Fibroblast of villous mesenchyme (primary cell): ENCODE results near the gene DHRS3. TPM values are rescaled to one million over a fixed set of nuclear protein-coding genes. Genes with fewer than 3 reads are reported as not detected.
"Not testable (repeated sequence)": the region's sequence is repeated elsewhere in the genome, so short reads cannot be mapped to it uniquely, and the experiment has no call there.

ENCODE experiments used
- DNase-seq: peaks from one replicate; pipeline ENCODE4 v3.0.0-alpha.2; 2010; ENCODE audit warnings: low read depth
- H3K4me3 ChIP-seq: 2 replicates; pipeline ENCODE4 v1.5.1; 2011; ENCODE audit warnings: low read depth, mild to moderate bottlenecking, low read length
- small RNA-seq: library from RNA; depleted of rRNA; stranded (forward); fragments of <200 nt; gene quantifications from one replicate; pipeline ENCODE3, GENCODE V24; 2012
- total RNA-seq: library from RNA; depleted of rRNA; stranded (reverse); fragments of >200 nt; gene quantifications from 2 replicates; pipeline ENCODE4 v1.2.3, GENCODE V29; 2012
- TF ChIP-seq, protein P1 (sequence below): IDR thresholded peaks from 2 replicates; pipeline ENCODE4 v1.5.1; 2012; ENCODE audit warnings: low read depth, mild to moderate bottlenecking, low read length; ENCODE audit not compliant: insufficient read depth

Gene DHRS3
- total RNA-seq, 1 donor = 137 TPM

DNA sequence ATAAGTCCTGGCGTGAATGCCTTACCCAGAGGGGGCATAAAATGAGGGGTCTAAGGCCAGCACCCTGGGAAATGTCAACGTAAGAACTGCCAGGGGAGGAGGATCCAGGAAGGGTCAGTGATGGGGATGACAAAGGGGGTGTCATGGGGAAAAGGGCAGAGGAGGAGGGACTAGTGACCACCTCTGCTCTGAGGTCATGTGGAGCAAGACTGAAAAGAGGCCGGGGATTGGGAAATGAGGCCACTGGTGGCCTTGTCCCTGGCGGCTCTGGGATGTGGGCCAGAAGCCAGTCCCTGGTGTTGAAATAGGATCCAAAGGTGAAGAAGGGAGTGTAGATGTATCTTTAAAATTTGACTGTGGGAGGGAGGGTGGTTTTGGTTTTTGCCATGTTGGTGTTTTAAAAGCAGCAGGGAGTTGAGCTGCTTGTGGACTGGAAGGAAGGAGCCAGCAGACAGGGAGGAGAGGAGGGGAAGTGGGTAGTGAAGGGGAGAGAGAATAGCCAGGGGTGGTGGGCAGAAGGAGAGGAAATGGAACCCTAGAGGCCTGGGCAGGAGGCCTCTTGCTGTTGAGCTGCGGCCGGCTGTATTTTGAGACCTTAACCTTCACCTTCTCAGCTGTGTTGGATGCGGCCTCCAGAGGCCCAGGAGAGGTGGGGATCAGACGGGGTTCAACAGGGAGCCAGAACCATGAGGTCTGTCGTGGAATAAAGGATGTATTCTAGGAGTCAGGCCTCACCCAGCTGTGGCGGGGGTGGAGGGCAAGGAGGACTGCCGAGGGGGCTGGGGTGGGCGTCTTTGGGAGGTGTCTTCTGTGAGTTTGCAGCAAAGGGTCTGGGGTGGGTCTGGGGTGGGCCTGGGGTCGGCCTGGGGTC is 92.5 kb downstream of the DHRS3 start:
- no peak overlapping the region for H3K4me3 ChIP-seq
- DNase-seq = peak; percentile 79
- TF ChIP-seq, protein P1, sequence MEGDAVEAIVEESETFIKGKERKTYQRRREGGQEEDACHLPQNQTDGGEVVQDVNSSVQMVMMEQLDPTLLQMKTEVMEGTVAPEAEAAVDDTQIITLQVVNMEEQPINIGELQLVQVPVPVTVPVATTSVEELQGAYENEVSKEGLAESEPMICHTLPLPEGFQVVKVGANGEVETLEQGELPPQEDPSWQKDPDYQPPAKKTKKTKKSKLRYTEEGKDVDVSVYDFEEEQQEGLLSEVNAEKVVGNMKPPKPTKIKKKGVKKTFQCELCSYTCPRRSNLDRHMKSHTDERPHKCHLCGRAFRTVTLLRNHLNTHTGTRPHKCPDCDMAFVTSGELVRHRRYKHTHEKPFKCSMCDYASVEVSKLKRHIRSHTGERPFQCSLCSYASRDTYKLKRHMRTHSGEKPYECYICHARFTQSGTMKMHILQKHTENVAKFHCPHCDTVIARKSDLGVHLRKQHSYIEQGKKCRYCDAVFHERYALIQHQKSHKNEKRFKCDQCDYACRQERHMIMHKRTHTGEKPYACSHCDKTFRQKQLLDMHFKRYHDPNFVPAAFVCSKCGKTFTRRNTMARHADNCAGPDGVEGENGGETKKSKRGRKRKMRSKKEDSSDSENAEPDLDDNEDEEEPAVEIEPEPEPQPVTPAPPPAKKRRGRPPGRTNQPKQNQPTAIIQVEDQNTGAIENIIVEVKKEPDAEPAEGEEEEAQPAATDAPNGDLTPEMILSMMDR = no peak

DNA sequence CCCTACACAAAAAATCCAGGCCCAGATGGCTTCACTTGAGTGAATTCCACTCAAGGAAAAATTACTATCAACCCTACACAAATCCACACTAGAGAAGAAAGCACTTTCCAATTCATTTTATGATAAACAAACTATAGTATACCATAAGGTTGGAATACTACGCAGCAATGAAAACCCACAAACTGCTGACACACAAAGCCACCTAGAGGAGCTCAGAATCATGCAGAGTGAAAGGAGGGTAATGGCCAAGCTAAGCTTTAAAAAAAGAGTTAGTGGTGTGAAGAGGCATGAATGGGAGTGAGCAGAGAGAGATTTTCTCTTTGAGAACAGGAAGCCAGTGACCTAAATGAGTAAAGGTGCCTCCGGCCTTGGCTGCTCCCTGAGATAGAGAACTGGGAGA is 93.7 kb downstream of the DHRS3 start:
- TF ChIP-seq, protein P1 = no peak
- H3K4me3 ChIP-seq = no peak overlapping the region
- DNase-seq = no peak

DNA sequence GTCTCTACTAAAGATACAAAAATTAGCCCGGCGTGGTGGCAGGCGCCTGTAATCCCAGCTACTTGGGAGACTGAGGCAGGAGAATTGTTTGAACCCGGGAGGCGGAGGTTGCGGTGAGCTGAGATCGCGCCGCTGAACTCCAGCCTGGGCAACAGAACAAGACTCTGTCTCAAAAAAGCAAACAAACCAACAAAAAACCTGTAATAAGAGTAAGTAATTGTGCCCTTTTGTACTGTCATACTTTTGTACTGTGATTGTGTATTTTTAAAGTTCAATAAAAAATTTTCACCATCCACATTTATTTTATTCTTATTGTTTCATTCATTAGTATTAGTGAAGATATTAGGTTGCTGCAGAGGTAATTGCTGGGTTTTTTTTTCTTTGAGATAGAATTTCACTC is 95.2 kb downstream of the DHRS3 start:
- H3K4me3 ChIP-seq, DNase-seq: not testable (repeated sequence)

DNA sequence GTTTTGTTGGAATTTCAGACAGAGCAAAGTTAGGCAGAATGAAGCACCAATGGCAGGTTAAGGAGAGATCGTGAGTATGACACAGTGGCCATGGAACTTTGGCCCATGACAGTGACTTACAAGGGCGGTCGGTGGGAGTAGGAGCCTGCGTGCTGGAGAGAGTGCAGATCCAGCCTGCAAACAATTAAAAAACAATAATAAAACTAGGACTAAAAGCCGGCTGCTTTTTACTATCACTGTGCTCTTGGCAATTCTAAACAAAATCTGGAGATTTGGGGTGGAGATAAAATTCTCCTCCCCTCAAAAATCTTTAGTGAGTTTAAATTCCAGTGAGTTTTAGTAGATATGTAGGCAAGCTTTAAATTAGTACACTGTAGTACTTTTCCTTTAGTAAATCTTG is 96.9 kb downstream of the DHRS3 start:
- TF ChIP-seq, protein P1 = no peak
- peak; percentile 74 for DNase-seq
- H3K4me3 ChIP-seq = no peak overlapping the region

DNA sequence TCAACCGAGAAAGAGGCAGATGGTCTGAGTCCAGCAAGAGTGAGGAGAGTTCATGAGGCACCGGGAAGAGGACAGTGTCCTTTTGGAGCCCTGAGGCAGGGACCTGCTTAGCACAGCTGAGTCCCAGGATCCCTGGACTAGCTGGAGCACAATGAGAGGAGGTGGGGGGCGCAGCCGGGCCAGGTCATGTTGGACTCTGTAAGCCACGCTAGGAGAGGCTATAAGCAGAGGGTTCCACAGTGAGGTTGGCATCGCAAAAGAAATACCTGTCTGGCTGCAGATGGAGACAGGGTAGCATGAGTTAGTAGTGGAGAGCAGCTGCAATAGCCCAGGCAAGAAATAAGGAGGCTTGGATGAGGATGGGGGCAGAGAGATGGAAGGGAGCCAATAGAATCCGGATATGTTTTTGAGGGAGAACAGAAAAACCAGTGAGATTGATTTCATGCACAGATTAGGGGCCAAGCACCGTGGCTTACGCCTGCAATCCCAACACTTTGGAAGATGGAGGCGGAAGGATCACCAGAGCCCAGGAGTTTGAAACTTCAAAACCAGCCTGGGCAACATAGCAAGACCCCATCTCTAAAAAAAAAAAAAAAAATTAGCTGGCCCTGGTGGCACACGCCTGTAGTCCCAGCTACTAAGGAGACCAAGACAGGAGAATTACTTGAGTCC is 98.2 kb downstream of the DHRS3 start:
- TF ChIP-seq, protein P1 = no peak
- no peak for DNase-seq
- H3K4me3 ChIP-seq = no peak overlapping the region

DNA sequence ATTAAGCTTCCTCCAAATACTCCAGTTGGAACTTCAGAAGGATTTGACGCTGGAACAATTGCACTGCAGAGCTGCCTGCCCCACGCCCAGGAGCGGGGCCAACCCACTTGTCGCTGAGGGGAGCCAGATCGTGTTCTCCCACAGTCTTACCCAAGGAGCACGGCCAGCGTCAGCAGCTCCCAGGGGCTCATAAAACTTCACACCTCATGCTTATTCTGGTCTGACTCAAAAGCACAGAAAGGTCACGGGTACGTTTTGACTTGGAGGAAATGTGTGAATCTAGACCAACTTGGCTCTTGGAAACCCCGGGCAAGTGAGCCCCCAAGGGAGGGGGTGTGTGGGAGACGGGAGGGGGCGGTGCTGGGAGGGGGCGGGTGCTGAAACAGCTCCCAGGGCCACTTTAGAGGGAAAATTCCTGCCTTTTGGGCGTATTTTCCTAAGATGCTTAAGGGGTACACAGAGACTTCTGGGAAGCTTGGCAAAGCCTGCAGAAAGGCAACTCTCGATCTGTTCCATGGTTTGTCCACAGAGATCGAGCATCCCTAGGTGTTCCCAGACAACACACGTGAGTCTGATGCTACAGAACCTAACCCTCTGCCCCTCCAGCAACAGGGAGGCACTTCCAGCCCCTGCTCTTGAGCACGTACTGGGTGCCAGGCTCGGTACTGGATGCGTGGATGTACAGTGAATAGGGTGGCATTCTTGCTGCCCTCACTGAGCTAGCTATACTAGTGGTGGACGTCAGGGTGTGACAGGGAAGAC is 98.9 kb downstream of the DHRS3 start:
- peak; percentile 98 for DNase-seq
- H3K4me3 ChIP-seq = no peak overlapping the region
- TF ChIP-seq, protein P1 = no peak

Small RNAs within 50 kb of the gene (small RNA-seq; reads per million reads assigned to genes)
- gene MIR6730 (0.47 reads per million), gene RNU6ATAC18P (not detected)

Other genes with a start within 250 kb of the DHRS3 start
- gene AADACL4, start 25.9 kb upstream of the DHRS3 start, total RNA-seq = 0.43 TPM in 1 of 2 replicates, not detected in the other
- not detected in 2 replicates for gene AADACL3, start 97.9 kb upstream of the DHRS3 start, total RNA-seq
- gene CFAP107, start 128.0 kb upstream of the DHRS3 start, total RNA-seq = not detected in 2 replicates
- under 0.01 TPM in 1 of 2 replicates, not detected in the other for gene PRAMEF12, start 155.5 kb upstream of the DHRS3 start, total RNA-seq
- gene PRAMEF1, start 173.2 kb upstream of the DHRS3 start, total RNA-seq = not detected in 2 replicates
- gene PRAMEF11, start 213.2 kb upstream of the DHRS3 start, total RNA-seq = not detected in 2 replicates
- not detected in 2 replicates for gene HNRNPCL1, start 230.5 kb upstream of the DHRS3 start, total RNA-seq
- gene PRAMEF2, start 238.9 kb upstream of the DHRS3 start, total RNA-seq = not detected in 2 replicates